ENCODE measurements around the gene ZNF646.

The ZNF646 gene

GRCh38 chr16:31110106-31111034, 36.1 kb downstream of the ZNF646 start:
- no peak for DNase-seq

- no peak for DNase-seq
Measured at GRCh38 chr16:31111881-31112466, 37.8 kb downstream of the ZNF646 start.

- DNase-seq, result no peak
Measured at GRCh38 chr16:31112711-31113110, 38.5 kb downstream of the ZNF646 start.

DNA sequence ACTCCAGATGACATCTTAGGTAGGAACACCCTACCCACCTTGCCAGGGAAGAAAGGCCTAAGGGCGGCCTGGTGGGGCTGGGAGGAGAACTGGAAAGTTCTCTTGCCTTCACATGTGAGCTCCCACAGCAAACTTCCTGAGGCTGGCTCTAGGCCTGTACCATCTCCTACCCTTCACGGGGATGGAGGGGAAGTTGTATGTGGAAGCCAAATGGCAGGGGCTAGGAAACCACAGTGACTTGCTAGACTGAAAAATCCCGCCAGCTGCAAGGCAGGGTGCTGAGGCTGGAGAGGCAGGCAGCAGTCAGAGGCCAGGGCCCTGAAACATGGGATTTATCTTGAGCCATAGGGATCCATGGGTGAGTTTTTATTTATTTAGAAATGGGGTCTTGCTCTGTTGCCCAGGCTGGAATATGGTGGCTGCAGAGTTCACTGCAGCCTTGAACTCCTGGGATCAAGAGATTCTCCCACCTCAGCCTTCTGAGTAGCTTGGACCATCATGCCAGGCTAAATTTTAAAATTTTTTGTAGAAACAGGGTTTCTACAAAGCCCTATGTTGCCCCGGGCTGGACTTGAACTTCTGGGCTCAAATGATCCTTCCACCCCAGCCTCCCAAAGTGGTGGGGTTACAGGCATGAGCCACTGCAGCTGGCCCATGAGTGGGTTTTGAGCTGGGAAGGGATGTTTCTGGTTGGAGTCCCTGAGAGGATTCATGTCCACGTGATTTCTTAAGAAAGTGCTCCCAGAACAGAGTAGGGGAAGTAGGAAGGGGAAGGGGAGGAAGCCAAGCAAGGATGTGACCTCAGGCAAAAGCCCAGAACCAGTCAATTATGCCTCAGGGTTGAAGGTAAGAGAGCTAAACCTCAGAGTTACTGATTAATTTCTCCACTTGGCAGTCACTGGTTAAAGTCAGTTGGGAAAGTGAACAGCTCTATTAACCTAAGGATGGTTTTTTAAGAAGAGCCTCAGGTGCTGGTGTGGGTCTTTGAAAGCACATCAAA, 39.2 kb downstream of the ZNF646 start:
- DNase-seq, result no peak

DNA sequence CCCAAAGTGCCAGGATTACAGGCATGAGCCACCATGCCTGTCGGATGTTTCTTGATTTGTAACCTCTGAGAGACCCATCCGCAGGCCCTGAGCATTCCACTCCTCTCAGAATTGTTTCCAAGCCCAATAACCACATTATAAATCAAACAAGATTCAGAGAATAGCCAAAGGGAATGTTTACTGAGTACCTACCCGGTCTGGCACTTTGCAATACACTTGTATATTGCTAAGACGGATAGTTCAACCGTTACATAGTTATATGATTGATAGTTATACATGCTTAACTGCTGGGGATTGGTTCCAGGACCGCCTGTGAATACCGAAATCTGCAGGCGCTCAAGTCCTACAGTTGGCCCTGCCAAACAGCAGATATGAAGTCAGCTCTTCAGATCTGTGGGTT, 40.2 kb downstream of the ZNF646 start:
- no peak for DNase-seq

DNA sequence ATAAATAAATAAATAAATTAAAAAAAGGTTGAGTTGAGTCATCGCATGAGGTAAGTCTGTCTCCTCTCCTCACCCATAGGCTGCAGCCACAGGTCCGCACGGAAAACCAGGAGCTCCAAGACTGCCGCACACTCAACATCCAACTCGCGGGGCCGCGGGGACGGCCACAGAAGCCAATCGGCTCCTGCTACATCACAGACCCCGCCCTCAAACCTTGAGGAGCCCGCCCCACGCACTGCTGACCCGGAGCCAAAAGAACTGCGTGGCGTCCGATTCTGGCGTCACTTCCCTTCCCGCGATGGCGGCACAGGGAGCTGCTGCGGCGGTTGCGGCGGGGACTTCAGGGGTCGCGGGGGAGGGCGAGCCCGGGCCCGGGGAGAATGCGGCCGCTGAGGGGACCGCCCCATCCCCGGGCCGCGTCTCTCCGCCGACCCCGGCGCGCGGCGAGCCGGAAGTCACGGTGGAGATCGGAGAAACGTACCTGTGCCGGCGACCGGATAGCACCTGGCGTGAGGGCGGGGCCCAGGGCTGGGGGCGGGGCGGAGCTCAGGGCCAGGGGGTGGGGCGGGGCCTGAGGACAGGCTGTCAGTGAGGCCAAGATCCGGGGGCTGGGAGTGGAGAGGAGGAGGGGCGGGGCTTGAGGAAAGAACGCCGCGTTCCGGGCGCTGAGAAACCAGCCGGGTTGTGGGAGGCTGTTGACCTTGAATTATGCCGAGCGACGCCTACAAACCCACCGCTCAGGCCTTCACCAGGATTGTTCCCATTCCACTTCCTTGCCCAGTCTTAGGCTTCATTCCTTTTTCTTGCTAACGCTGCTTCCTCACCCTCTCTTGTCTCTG, 43.4 kb downstream of the ZNF646 start, which contains the start of gene KAT8:
Gene KAT8 (plus strand): TSS at position 281 of the 839 bp plus-strand sequence. CDS start 18 bp downstream, at position 299.
- DNase-seq, result peak; percentile 98

DNA sequence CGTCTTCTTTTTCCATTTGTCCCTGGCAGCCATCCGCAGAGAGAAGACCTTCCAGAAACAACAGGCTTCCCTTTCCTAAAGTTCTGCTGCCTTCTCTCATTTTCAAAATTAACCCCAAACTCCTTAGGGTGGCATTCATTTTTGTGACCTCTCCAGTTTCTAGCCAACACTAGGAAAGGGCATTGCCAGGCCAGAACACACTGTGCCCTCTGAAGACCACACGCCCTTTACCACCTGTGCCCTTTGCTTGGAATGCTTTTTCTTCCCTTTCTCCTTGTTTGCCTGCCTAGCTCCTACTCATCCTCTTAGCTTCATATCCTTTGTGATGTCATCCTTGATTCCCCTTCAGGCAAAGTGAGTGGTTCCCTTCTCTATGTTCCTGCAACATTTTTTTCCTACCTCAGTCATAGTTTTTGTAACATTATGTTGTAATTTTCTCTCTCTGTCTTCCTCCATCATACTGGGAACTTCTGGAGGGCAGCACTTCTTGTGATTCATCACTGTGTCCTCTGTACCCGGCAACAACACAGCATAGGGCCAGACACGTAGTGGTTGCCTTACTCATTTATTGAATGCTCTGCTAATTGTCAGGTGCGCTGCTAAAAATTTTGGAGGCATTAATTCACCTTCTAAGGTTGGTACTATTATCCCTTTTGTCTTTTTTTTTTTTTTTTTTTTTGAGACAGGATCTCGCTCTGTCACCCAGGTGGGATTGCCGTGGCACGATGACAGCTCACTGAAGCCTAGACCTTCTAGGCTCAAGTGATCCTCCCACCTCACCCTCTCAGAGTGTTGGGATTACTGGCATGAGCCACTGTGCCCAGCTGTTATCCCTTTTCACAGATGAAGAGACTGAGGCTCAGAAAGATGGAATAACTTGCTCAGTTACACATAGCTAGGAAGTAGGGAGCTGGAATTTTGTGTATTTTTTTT, 44.3 kb downstream of the ZNF646 start:
- peak; percentile 40 for DNase-seq

DNA sequence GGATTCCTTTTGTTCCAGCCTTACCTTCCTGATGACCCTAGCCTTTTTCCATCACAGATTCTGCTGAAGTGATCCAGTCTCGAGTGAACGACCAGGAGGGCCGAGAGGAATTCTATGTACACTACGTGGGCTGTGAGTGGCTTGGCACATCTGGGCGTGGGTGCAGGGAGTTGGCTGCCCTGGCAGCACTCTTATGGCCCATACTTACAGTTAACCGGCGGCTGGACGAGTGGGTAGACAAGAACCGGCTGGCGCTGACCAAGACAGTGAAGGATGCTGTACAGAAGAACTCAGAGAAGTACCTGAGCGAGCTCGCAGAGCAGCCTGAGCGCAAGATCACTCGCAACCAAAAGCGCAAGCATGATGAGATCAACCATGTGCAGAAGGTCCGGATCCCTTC, 45.9 kb downstream of the ZNF646 start:
- no peak for DNase-seq

GRCh38 chr16:31125844-31126243, 51.6 kb downstream of the ZNF646 start:
- DNase-seq, result no peak

DNA sequence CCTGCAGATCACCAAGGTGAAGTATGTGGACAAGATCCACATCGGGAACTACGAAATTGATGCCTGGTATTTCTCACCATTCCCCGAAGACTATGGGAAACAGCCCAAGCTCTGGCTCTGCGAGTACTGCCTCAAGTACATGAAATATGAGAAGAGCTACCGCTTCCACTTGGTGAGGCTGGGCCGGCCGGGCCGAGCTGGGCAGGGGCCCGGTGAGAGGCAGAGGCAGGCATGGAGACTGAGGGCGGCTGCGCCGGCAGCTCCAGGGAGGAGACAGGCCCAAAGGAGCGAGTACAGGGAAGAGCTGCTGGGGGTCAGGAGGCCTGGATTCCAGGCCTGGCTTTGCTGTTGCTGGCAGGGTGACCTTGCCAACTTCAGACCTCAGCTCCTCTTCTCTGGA, 53.0 kb downstream of the ZNF646 start:
- DNase-seq, result no peak

- DNase-seq, result no peak
Measured at GRCh38 chr16:31128711-31129567, 54.7 kb downstream of the ZNF646 start.

GRCh38 chr16:31129568-31130335, 55.5 kb downstream of the ZNF646 start:
- DNase-seq, result no peak

DNA sequence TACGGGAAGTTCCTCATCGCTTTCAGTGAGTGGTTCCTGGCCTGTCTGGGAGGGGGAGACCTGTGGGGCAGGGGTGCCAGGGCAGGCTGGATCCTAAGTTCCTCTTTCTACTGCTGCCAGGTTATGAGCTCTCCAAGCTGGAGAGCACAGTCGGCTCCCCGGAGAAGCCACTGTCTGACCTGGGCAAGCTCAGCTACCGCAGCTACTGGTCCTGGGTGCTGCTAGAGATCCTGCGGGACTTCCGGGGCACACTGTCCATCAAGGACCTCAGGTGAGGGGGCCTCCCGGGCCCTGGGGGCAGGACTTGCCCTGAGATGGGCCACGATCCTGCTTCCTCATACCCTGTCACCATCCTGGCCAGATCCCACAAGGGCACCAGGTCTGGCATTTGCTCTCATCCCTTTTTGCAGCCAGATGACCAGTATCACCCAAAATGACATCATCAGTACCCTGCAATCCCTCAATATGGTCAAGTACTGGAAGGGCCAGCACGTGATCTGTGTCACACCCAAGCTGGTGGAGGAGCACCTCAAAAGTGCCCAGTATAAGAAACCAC, 56.2 kb downstream of the ZNF646 start:
- no peak for DNase-seq

- DNase-seq, result no peak
Measured at GRCh38 chr16:31130899-31131298, 56.7 kb downstream of the ZNF646 start.

DNA sequence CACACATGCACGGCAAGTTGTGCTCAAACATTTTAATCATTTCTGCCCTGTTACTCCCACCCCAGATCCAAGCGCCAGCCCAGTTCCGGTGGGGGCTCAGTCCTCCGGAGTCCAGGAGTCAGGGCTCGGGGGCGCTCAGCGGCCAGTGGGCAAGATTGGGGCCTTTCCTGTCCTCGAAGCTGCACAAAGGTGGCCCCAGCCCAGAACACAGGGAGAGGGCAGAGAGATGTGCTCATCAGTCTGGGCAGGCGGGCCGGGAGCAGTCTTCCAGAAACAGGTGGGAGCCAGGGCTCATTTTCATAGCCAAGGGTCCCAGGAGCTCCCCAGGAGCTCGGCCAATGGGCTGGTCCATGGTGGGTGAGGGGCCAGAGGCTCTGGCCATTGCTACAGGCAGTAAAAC, 57.2 kb downstream of the ZNF646 start:
- DNase-seq, result no peak

- no peak for DNase-seq
Measured at GRCh38 chr16:31131841-31132271, 57.6 kb downstream of the ZNF646 start.

DNA sequence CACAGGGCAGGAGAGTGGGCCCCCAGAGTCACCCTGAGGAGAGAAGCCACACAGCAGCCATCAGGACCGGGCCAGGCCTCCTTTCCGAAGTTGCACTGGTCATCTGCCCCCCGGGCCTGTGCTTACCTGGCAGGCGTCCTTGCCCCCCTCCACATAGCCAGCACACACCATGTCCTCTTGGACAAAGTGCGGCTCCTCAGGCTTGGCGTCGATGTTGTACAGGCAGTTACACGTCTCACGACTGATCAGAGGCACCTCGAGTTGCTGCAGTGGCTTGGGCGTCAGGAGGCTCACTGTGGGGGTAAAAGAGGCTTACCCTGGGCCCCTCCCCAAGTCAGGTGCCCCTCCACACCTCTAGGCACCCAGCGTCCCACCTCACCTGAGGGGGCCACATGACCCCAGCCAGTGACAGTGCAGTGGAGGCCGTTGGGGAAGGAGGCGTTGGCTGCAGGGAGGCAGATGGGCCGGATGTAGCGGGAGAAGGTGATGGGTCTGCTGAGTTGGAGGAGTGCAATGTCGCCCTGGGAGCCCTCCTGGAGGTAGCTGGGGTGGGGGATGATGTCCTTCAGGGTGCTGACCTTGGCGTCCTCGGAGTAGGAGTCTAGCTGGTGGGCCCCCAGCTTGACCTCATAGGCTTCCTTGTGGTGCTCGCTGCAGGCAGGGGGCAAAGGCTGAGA, 58.2 kb downstream of the ZNF646 start:
- DNase-seq, result no peak

- no peak for DNase-seq
Measured at GRCh38 chr16:31133046-31133501, 58.9 kb downstream of the ZNF646 start.

Measured in fibroblast of skin of right quadriceps (primary cell).